ENCODE measurements around the gene LAMC3. TPM values are rescaled to one million over a fixed set of nuclear protein-coding genes. Genes with fewer than 3 reads are reported as not detected.
"Not testable (repeated sequence)": the region's sequence is repeated elsewhere in the genome, so short reads cannot be mapped to it uniquely, and the experiment has no call there.

The LAMC3 gene
- total RNA-seq, 1 donor = 0.43 TPM

- H3K4me3 ChIP-seq (ENCODE audit: low read depth, low read length) = no peak overlapping the region
- DNase-seq (ENCODE audit: low read depth) = no peak
- TF ChIP-seq CTCF (IDR thresholded peaks at IDR 0.05; ENCODE audit: insufficient read depth, low read depth, low read length) = no peak
Observed at GRCh38 chr9:131098391-131099101, 89.6 kb downstream of the LAMC3 start.

GRCh38 chr9:131099102-131099606 lies 90.2 kb downstream of the LAMC3 start:
- no peak overlapping the region for H3K4me3 ChIP-seq (ENCODE audit: low read depth, low read length)
- TF ChIP-seq CTCF (IDR thresholded peaks at IDR 0.05; ENCODE audit: insufficient read depth, low read depth, low read length) = no peak
- DNase-seq (ENCODE audit: low read depth) = no peak

GRCh38 chr9:131099845-131100244 lies 90.9 kb downstream of the LAMC3 start:
- DNase-seq (ENCODE audit: low read depth); H3K4me3 ChIP-seq (ENCODE audit: low read depth, low read length): not testable (repeated sequence)

GRCh38 chr9:131100445-131100844 lies 91.5 kb downstream of the LAMC3 start:
- no peak for DNase-seq (ENCODE audit: low read depth)
- H3K4me3 ChIP-seq (ENCODE audit: low read depth, low read length) = no peak overlapping the region
- TF ChIP-seq CTCF (IDR thresholded peaks at IDR 0.05; ENCODE audit: insufficient read depth, low read depth, low read length) = no peak

- TF ChIP-seq CTCF (IDR thresholded peaks at IDR 0.05; ENCODE audit: insufficient read depth, low read depth, low read length) = no peak
- DNase-seq (ENCODE audit: low read depth) = no peak
- H3K4me3 ChIP-seq (ENCODE audit: low read depth, low read length) = no peak overlapping the region
Observed at GRCh38 chr9:131101207-131101964, 92.4 kb downstream of the LAMC3 start.

- DNase-seq (ENCODE audit: low read depth) = no peak
- TF ChIP-seq CTCF (IDR thresholded peaks at IDR 0.05; ENCODE audit: insufficient read depth, low read depth, low read length) = no peak
- H3K4me3 ChIP-seq (ENCODE audit: low read depth, low read length) = no peak overlapping the region
Observed at GRCh38 chr9:131103024-131103423, 94.0 kb downstream of the LAMC3 start.

- DNase-seq (ENCODE audit: low read depth) = no peak
- TF ChIP-seq CTCF (IDR thresholded peaks at IDR 0.05; ENCODE audit: insufficient read depth, low read depth, low read length) = no peak
- H3K4me3 ChIP-seq (ENCODE audit: low read depth, low read length) = no peak overlapping the region
Observed at GRCh38 chr9:131103535-131103934, 94.6 kb downstream of the LAMC3 start.
